Adrenal gland (tissue), 5 donors: Measurements from ENCODE around the gene FBXO21.

Experiments used
- CTCF ChIP-seq, 6 experiments: fragments of 450-650 bp in 4 of 6; fragments of 200-600 bp in 2 of 6; sonication (generic) in 1 of 6; IDR thresholded peaks; 1 replicate in 5 of 6; 2 replicates in 1 of 6; pipeline versions ENCODE4 v1.5.1 to v1.8.0; 2016 to 2021; ENCODE audit warnings: antibody characterized with exemption in 6 of 6, mild to moderate bottlenecking in 2 of 6, moderate library complexity in 1 of 6
- POLR2A ChIP-seq, 2 donors: fragments of 450-650 bp; IDR thresholded peaks; one replicate each; pipeline ENCODE4 v1.6.1; 2017; ENCODE audit warnings: antibody characterized with exemption in 2 of 2, mild to moderate bottlenecking in 2 of 2, moderate library complexity in 1 of 2
- donor health status: DM: no; HTN: no; CAD: no.

GRCh38 chr12:117113231-117113630, 77.0 kb downstream of the FBXO21 start:
- TF ChIP-seq POLR2A (IDR thresholded peaks at IDR 0.05) = no peak
- TF ChIP-seq CTCF (IDR thresholded peaks at IDR 0.05) = no peak
